ENCODE results near the gene TEKT1.
A peak's percentile ranks its signal among the peaks of the same experiment; 100 is the strongest.

The TEKT1 gene

GRCh38 chr17:6753546-6753945 lies 78.0 kb downstream of the TEKT1 start:
- TF ChIP-seq CTCF (IDR thresholded peaks at IDR 0.05; ENCODE audit: low read depth, low read length): no peak

GRCh38 chr17:6753006-6753445 lies 78.5 kb downstream of the TEKT1 start:
- H3K4me3 ChIP-seq (ENCODE audit: low read depth, low read length): peak overlapping the region; percentile 25; the same call in 1 of the 2 replicates
- no peak for TF ChIP-seq CTCF (IDR thresholded peaks at IDR 0.05; ENCODE audit: low read depth, low read length)

More at GRCh38 chr17:6753546-6753945, 78.0 kb downstream of the TEKT1 start:
- no peak overlapping the region for H3K4me3 ChIP-seq (ENCODE audit: low read depth, low read length)

GRCh38 chr17:6752068-6752909 lies 79.2 kb downstream of the TEKT1 start:
- H3K4me3 ChIP-seq (ENCODE audit: low read depth, low read length): peak overlapping the region; percentile 25; the same call in 1 of the 2 replicates
- no peak for TF ChIP-seq CTCF (IDR thresholded peaks at IDR 0.05; ENCODE audit: low read depth, low read length)

- no peak for TF ChIP-seq CTCF (IDR thresholded peaks at IDR 0.05; ENCODE audit: low read depth, low read length)
- H3K4me3 ChIP-seq (ENCODE audit: low read depth, low read length): no peak overlapping the region
Measured at GRCh38 chr17:6749519-6749918, 82.0 kb downstream of the TEKT1 start.

- TF ChIP-seq CTCF (IDR thresholded peaks at IDR 0.05; ENCODE audit: low read depth, low read length): no peak
- H3K4me3 ChIP-seq (ENCODE audit: low read depth, low read length): no peak overlapping the region
Measured at GRCh38 chr17:6748617-6749016, 82.9 kb downstream of the TEKT1 start.
